Neutrophil (primary cell): ENCODE results near the gene FGF18.

Experiments
- H3K27ac ChIP-seq: fragments of 200-600 bp; sonication (generic); 2 replicates; pipeline ENCODE4 v1.5.1; 2016; ENCODE audit warnings: mild to moderate bottlenecking, moderate library complexity
- H3K27me3 ChIP-seq: fragments of 200-600 bp; sonication (generic); 2 replicates; pipeline ENCODE4 v1.6.0; 2016; ENCODE audit warnings: mild to moderate bottlenecking
- H3K36me3 ChIP-seq: fragments of 200-600 bp; sonication (generic); 2 replicates; pipeline ENCODE4 v1.5.1; 2017
- H3K4me1 ChIP-seq, 2 experiments: fragments of 200-600 bp in 1 of 2; sonication (generic) in 1 of 2; 1 replicate in 1 of 2; 2 replicates in 1 of 2; pipeline versions ENCODE4 v1.5.1 to v1.6.1; 2013 to 2016; ENCODE audit warnings: low read depth in 1 of 2, low read length in 1 of 2, mild to moderate bottlenecking in 1 of 2, moderate library complexity in 1 of 2; ENCODE audit not compliant: control insufficient read depth in 1 of 2, insufficient read depth in 1 of 2
- H3K4me3 ChIP-seq, 2 experiments: fragments of 200-600 bp in 1 of 2; sonication (generic) in 1 of 2; 1 replicate in 1 of 2; 2 replicates in 1 of 2; pipeline ENCODE4 v1.5.1; 2013 to 2016; ENCODE audit warnings: low read depth in 1 of 2, low read length in 1 of 2, mild to moderate bottlenecking in 1 of 2, moderate library complexity in 1 of 2
- H3K9me3 ChIP-seq: fragments of 200-600 bp; sonication (generic); 2 replicates; pipeline ENCODE4 v1.5.1; 2016
- TF ChIP-seq, protein P1 (sequence below): fragments of 200-600 bp; sonication (generic); IDR thresholded peaks from 2 replicates; pipeline ENCODE4 v1.5.1; 2016; ENCODE audit warnings: antibody characterized with exemption

The FGF18 gene

DNA sequence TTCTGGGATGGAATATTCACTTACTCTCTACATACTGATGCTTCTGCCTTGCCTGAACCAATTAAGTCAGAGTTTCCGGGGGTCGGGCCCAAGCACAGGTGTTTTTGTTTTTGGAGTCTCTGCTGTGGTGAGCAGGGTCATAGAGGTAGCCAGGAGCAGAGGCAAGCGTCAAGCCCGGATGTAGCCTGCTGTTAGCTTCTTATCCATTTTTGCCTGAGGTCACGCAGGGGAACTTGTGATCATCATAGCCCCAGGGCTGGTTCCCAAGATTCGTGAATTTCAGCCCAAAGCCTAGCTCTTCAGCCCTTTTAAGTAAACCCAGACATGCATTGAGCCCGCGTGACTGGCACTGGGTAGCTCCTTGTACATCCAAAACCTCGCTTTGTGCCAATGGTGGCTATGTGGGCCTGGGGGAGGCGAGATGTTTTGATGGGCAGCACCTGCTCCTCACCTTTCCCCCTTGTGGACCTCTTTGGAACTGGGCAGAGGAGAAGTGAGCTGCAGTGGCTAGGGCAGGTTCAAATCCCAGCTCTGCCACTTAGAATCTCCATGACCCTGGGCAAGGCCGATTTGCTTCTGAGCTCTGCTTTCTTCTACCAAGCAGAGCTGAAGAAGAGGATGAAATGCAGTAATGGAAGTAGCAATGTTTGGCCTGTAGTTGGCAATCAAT, 33.7 kb downstream of the FGF18 start:
- H3K9me3 ChIP-seq: no peaks in the 10 kb centered on the region
- no peaks in the 10 kb centered on the region for H3K36me3 ChIP-seq
- TF ChIP-seq, protein P1, sequence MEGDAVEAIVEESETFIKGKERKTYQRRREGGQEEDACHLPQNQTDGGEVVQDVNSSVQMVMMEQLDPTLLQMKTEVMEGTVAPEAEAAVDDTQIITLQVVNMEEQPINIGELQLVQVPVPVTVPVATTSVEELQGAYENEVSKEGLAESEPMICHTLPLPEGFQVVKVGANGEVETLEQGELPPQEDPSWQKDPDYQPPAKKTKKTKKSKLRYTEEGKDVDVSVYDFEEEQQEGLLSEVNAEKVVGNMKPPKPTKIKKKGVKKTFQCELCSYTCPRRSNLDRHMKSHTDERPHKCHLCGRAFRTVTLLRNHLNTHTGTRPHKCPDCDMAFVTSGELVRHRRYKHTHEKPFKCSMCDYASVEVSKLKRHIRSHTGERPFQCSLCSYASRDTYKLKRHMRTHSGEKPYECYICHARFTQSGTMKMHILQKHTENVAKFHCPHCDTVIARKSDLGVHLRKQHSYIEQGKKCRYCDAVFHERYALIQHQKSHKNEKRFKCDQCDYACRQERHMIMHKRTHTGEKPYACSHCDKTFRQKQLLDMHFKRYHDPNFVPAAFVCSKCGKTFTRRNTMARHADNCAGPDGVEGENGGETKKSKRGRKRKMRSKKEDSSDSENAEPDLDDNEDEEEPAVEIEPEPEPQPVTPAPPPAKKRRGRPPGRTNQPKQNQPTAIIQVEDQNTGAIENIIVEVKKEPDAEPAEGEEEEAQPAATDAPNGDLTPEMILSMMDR: no peak
- no peak overlapping the region for H3K4me3 ChIP-seq
- H3K4me1 ChIP-seq: peaks cover 0 to 8% of the 10 kb centered on the region in 2 experiments
- H3K27me3 ChIP-seq: peaks cover 79% of the 10 kb centered on the region
- no peak overlapping the region for H3K27ac ChIP-seq

DNA sequence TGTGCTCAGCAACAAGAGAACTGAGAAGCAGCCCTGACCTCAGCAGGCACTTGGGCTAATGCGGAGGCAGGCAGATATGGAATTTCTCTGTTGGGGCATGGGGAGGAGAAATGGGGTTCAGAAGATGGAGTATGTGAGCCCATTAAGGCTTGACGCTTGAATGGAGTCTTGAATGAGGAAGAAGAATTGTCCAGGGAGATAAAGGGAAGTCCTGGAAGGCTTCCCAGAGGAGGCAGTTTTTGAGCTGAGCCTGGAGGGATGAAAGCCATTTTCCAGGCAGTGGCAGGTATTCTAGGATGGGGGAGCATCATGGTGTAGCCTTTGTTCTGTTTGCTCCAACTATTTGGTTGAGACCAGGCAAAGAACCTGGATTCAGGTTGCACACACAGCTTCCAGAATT, 34.5 kb downstream of the FGF18 start:
- Histone ChIP-seq H3K36me3 (no peaks in the 10 kb centered on the region), H3K4me3 (no peak overlapping the region), H3K27ac (no peak overlapping the region), H3K27me3 (peaks cover 75% of the 10 kb centered on the region), H3K9me3 (no peaks in the 10 kb centered on the region), H3K4me1 (peaks cover 0 to 8% of the 10 kb centered on the region in 2 experiments)
- TF ChIP-seq, protein P1: no peak

DNA sequence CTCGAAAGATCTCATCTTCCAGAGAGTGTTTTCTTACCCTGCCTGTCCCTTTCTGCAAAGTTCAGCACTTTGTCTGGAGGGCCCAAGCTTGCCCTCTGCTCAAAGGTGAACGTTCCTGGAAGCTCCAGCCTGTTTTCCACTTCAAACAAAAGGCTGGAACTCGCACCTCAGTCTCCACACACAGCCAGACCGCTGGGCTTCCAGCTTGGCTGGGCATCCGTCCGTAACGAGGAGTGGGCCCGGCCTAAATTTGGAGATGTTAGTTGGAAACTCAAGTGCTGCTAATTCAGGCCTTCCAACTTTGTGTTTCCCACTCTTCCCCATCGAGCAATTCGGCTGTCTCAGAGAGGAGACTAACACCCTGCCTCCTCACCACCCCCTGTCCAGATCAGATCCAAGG, 35.1 kb downstream of the FGF18 start:
- Histone ChIP-seq H3K9me3 (no peaks in the 10 kb centered on the region), H3K27me3 (peaks cover 75% of the 10 kb centered on the region), H3K4me1 (peaks cover 0 to 8% of the 10 kb centered on the region in 2 experiments), H3K36me3 (no peaks in the 10 kb centered on the region), H3K27ac (no peak overlapping the region), H3K4me3 (no peak overlapping the region)
- TF ChIP-seq, protein P1: no peak

GRCh38 chr5:171455522-171455921, 36.1 kb downstream of the FGF18 start:
- no peak overlapping the region for H3K27ac ChIP-seq
- peaks cover 74% of the 10 kb centered on the region for H3K27me3 ChIP-seq
- H3K4me1 ChIP-seq: peaks cover 0 to 8% of the 10 kb centered on the region in 2 experiments
- TF ChIP-seq, protein P1: no peak
- no peaks in the 10 kb centered on the region for H3K36me3 ChIP-seq
- no peaks in the 10 kb centered on the region for H3K9me3 ChIP-seq
- H3K4me3 ChIP-seq: no peak overlapping the region

DNA sequence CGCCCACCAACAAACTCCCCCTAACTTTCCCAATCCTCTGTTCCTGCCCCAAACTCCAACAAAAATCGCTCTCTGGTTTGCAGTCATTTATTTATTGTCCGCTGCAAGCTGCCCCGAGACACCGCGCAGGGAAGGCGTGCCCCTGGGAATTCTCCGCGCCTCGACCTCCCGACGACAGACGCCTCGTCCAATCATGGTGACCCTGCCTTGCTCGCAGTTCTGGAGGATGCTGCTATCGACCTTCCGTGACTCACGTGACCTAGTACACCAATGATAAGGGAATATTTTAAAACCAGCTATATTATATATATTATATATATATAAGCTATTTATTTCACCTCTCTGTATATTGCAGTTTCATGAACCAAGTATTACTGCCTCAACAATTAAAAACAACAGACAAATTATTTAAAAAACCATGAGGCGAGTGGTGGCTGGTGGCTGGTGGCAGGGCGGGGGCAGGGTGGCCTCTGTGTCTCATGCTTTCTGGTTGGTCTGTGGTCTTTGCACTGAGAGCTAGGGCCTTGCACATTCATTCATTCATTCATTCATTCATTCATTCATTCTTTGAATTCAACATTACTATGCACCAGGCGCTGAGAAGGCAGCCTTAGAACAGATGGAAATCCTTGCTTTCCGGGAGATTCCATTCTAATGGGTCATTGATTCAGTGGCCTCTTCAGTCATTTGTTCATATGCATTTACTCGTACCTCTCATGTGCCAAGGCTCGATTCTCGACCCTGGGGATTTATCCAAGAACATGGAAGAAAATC, 37.9 kb downstream of the FGF18 start:
- H3K4me3 ChIP-seq: no peak overlapping the region
- no peaks in the 10 kb centered on the region for H3K4me1 ChIP-seq
- no peaks in the 10 kb centered on the region for H3K36me3 ChIP-seq
- H3K27ac ChIP-seq: no peak overlapping the region
- TF ChIP-seq, protein P1: no peak
- no peaks in the 10 kb centered on the region for H3K9me3 ChIP-seq
- peaks cover 55% of the 10 kb centered on the region for H3K27me3 ChIP-seq
